K562 (cell line): ENCODE data around the gene AKAP6. TPM values are rescaled to one million over a fixed set of nuclear protein-coding genes. Genes with fewer than 3 reads are reported as not detected.

Source experiments
- ATAC-seq: fragments of 200-7000 bp; cut with Tn5 transposase; 3 replicates; pipeline ENCODE4 v1.9.1; 2020; ENCODE audit warnings: moderate library complexity
- BruUV-seq: library from RNA; stranded (reverse); fragments of 400-500 nt; replicated peaks from 2 replicates; lab custom pipeline; 2021; lab: Mats Ljungman, UMichigan
- CTCF ChIA-PET: fragments of 300-600 bp; formaldehyde crosslinking; extraction: SDS; loops from one replicate; lab custom pipeline; 2021; ENCODE audit warnings: low intra/inter-chr PET ratio; lab: Yijun Ruan, JAX
- POLR2A ChIA-PET: fragments of 300-600, 350-650 bp; sonication (Branson Sonifier 250); formaldehyde crosslinking; extraction: SDS; loops from one replicate; lab custom pipeline; 2021; ENCODE audit warnings: antibody characterized with exemption, inconsistent platforms; lab: Yijun Ruan, JAX
- DNase-seq, 4 experiments: peaks; one replicate each; pipeline versions ENCODE4 v3.0.0 to v3.0.0-alpha.2; 2011 to 2018; ENCODE audit warnings: low spot score in 3 of 4, mixed read lengths in 3 of 4; ENCODE audit errors: extremely low read depth in 1 of 4
- FAIRE-seq: peaks from 2 replicates; lab custom pipeline; 2011; peaks lifted over from hg19 to GRCh38; lab: Jason Lieb, UNC
- H2AFZ ChIP-seq: 2 replicates; pipeline ENCODE4 v1.6.0; 2011; ENCODE audit warnings: low read depth, low read length, control low read depth, inconsistent platforms
- H3K27ac ChIP-seq: fragments of 200-600 bp; 3 replicates; pipeline ENCODE4 v1.8.0; 2011; ENCODE audit warnings: low read depth, mild to moderate bottlenecking, control low read depth, inconsistent platforms, low read length, moderate library complexity, mixed read lengths; ENCODE audit errors: extremely low read depth
- H3K27me3 ChIP-seq, 2 experiments: fragments of 300-600 bp in 1 of 2; 2 replicates in 1 of 2; 3 replicates in 1 of 2; pipeline versions ENCODE4 v1.6.0 to v1.8.0; 2011; ENCODE audit warnings: inconsistent platforms in 2 of 2, low read length in 2 of 2, mild to moderate bottlenecking in 1 of 2, mixed read lengths in 1 of 2, moderate library complexity in 1 of 2; ENCODE audit not compliant: control insufficient read depth in 2 of 2, insufficient read depth in 2 of 2
- H3K36me3 ChIP-seq: fragments of 300-600 bp; 3 replicates; pipeline ENCODE4 v1.8.0; 2011; ENCODE audit warnings: mild to moderate bottlenecking, low read length, inconsistent platforms; ENCODE audit not compliant: control insufficient read depth, insufficient read depth
- H3K4me1 ChIP-seq, 2 experiments: fragments of 200-600 bp in 1 of 2; replicated peaks in 1 of 2; 2 replicates in 1 of 2; 3 replicates in 1 of 2; pipeline versions ENCODE4 v1.5.1 to v1.8.0; 2011; ENCODE audit warnings: inconsistent platforms in 2 of 2, low read length in 2 of 2, mild to moderate bottlenecking in 1 of 2, mixed read lengths in 1 of 2, moderate library complexity in 1 of 2; ENCODE audit not compliant: control insufficient read depth in 2 of 2, insufficient read depth in 2 of 2
- H3K4me2 ChIP-seq: 2 replicates; pipeline ENCODE4 v1.6.1; 2011; ENCODE audit warnings: low read length, control low read depth, inconsistent platforms, mixed read lengths; ENCODE audit not compliant: insufficient read depth
- H3K4me3 ChIP-seq: fragments of 200-600 bp; sonication (generic), shearing (Covaris generic); 2 replicates; pipeline ENCODE4 v1.5.1; 2016; ENCODE audit warnings: control low read depth, inconsistent platforms
- H3K79me2 ChIP-seq: fragments of 200-600 bp; 3 replicates; pipeline ENCODE4 v1.8.0; 2011; ENCODE audit warnings: low read length, inconsistent platforms; ENCODE audit not compliant: control insufficient read depth, insufficient read depth
- H3K9ac ChIP-seq, 2 experiments: 2 replicates each; pipeline versions ENCODE4 v1.6.0 to v1.6.1; 2011; ENCODE audit warnings: low read depth in 2 of 2, low read length in 2 of 2, control low read depth in 1 of 2, inconsistent platforms in 1 of 2, mild to moderate bottlenecking in 1 of 2, mixed read lengths in 1 of 2; ENCODE audit not compliant: insufficient read depth in 1 of 2
- H3K9me1 ChIP-seq: one replicate; pipeline ENCODE4 v1.6.0; 2011; ENCODE audit warnings: inconsistent platforms, mild to moderate bottlenecking, low read length, moderate library complexity; ENCODE audit not compliant: control insufficient read depth, insufficient read depth
- H3K9me3 ChIP-seq: replicated peaks from 2 replicates; pipeline ENCODE4 v1.5.1; 2011; ENCODE audit warnings: low read depth, low read length, inconsistent platforms; ENCODE audit not compliant: control insufficient read depth, insufficient read depth
- H4K20me1 ChIP-seq: replicated peaks from 2 replicates; pipeline ENCODE4 v1.6.1; 2011; ENCODE audit warnings: low read length, inconsistent platforms, mixed read lengths; ENCODE audit not compliant: control insufficient read depth, insufficient read depth
- BRF1 ChIP-seq: IDR thresholded peaks from 3 replicates; pipeline ENCODE4 v1.6.1; 2011; ENCODE audit warnings: borderline replicate concordance, mild to moderate bottlenecking; ENCODE audit not compliant: insufficient read length; ENCODE audit errors: extremely low read depth
- ETV5 ChIP-seq: sonication (generic); formaldehyde crosslinking; IDR thresholded peaks from 2 replicates; pipeline ENCODE4 v1.4.0; 2020; ENCODE audit warnings: low read depth, mild to moderate bottlenecking, missing genetic modification reagents
- GTF2B ChIP-seq: IDR thresholded peaks from 2 replicates; pipeline ENCODE4 v1.6.1; 2011; ENCODE audit not compliant: insufficient read length; ENCODE audit errors: extremely low read depth
- HNRNPK ChIP-seq: fragments of 200-400 bp; formaldehyde crosslinking; IDR thresholded peaks from one replicate; pipeline ENCODE4 v1.6.1; 2018; ENCODE audit warnings: mild to moderate bottlenecking, low read depth, low read length; ENCODE audit not compliant: poor library complexity, severe bottlenecking
- MCM5 ChIP-seq: fragments of 450-650 bp; IDR thresholded peaks from 2 replicates; pipeline ENCODE4 v1.6.1; 2016; ENCODE audit warnings: low read depth
- MEF2A ChIP-seq: IDR thresholded peaks from 2 replicates; pipeline ENCODE4 v1.6.1; 2011; ENCODE audit warnings: low read depth, mild to moderate bottlenecking, low read length, moderate library complexity; ENCODE audit not compliant: control insufficient read depth
- NELFE ChIP-seq: IDR thresholded peaks from 2 replicates; pipeline ENCODE4 v1.6.1; 2011; ENCODE audit warnings: mild to moderate bottlenecking; ENCODE audit not compliant: insufficient read depth, insufficient read length
- PHB2 ChIP-seq: fragments of 450-650 bp; IDR thresholded peaks from 2 replicates; pipeline ENCODE4 v1.6.1; 2017; ENCODE audit warnings: low read depth
- PML ChIP-seq: IDR thresholded peaks from 2 replicates; pipeline ENCODE4 v1.6.1; 2012; ENCODE audit warnings: low read length, inconsistent platforms
- POLR2AphosphoS2 ChIP-seq: IDR thresholded peaks from 2 replicates; pipeline ENCODE4 v1.6.1; 2012; ENCODE audit warnings: low read length, improper control_type of control experiment
- PTBP1 ChIP-seq: fragments of 200-400 bp; formaldehyde crosslinking; IDR thresholded peaks from 2 replicates; pipeline ENCODE4 v1.6.1; 2017; ENCODE audit warnings: low read depth, low read length
- STAG1 ChIP-seq: sonication (generic); formaldehyde crosslinking; IDR thresholded peaks from 2 replicates; pipeline ENCODE4 v1.5.0; 2020; ENCODE audit warnings: missing genetic modification reagents, borderline replicate concordance
- ZNF263 ChIP-seq: sonication (generic); formaldehyde crosslinking; IDR thresholded peaks from 2 replicates; pipeline ENCODE4 v1.8.0; 2022; ENCODE audit warnings: mild to moderate bottlenecking, missing genetic modification reagents, borderline replicate concordance
- ZNF431 ChIP-seq: sonication (generic); formaldehyde crosslinking; IDR thresholded peaks from 2 replicates; pipeline ENCODE4 v1.8.0; 2022; ENCODE audit warnings: mild to moderate bottlenecking, missing genetic modification reagents
- WGBS: fragments of 100-300 bp; shearing (Covaris generic); methylation state at CpG from one replicate; pipeline ENCODE4 v1.1.6; 2016; ENCODE audit warnings: low coverage, mixed read lengths; ENCODE audit not compliant: insufficient coverage; ENCODE audit errors: missing lambda C conversion rate; 5-methylcytosine and 5-hydroxymethylcytosine counted together
- in situ Hi-C: fragments of 300-500 bp; cut with MboI; formaldehyde crosslinking; loops from 4 replicates; pipeline ENCODE4 v1.15.0; 2018; ENCODE audit warnings: inconsistent platforms, mixed read lengths
- intact Hi-C: fragments of 100-400 bp; cut with micrococcal nuclease; formaldehyde crosslinking; loops from 2 replicates; pipeline ENCODE4 v1.14.2; 2022
- polyA plus RNA-seq, 8 experiments: library from polyadenylated mRNA; depleted of rRNA in 4 of 8; stranded (reverse) in 5 of 8; unstranded in 3 of 8; fragments of >200 nt; fragmentation: Nextera tagmentation in 2 of 8; fragmentation: Illumina TruSeq in 1 of 8; extraction: Ambion mirVana in 2 of 8; extraction: Trizol in 1 of 8; gene quantifications; 2 replicates each; pipeline versions ENCODE4 v1.2.1 to v1.2.3, GENCODE V29; 2011 to 2014; ENCODE audit warnings: inconsistent platforms in 1 of 8, missing spikeins in 1 of 8
- total RNA-seq, 7 experiments: library from RNA; depleted of rRNA in 6 of 7; stranded (reverse); fragments of >200 nt in 6 of 7; fragmentation: Illumina TruSeq in 2 of 7; extraction: Trizol in 2 of 7; gene quantifications; 2 replicates each; pipeline versions ENCODE4 v1.2.1 to v1.2.3, GENCODE V29; 2011 to 2021; ENCODE audit warnings: low replicate concordance in 1 of 7
- TF ChIP-seq, protein P1 (sequence below): fragments of 250-450 bp; sonication (Bioruptor Pico); IDR thresholded peaks from 2 replicates; pipeline ENCODE4 v1.4.0; 2020; ENCODE audit warnings: mild to moderate bottlenecking, moderate library complexity, borderline replicate concordance
- TF ChIP-seq, protein P2 (sequence below): fragments of 450-650 bp; IDR thresholded peaks from 2 replicates; pipeline ENCODE4 v1.6.1; 2014; ENCODE audit warnings: low read depth, mild to moderate bottlenecking, moderate library complexity, borderline replicate concordance

AKAP6 gene
- total and polyA plus RNA-seq, 9 of the 15 experiments (the other 6 are each of a cell fraction or from before 2014, with no cell fraction given), result 0.03 to 1.7 (median 0.48) TPM

DNA sequence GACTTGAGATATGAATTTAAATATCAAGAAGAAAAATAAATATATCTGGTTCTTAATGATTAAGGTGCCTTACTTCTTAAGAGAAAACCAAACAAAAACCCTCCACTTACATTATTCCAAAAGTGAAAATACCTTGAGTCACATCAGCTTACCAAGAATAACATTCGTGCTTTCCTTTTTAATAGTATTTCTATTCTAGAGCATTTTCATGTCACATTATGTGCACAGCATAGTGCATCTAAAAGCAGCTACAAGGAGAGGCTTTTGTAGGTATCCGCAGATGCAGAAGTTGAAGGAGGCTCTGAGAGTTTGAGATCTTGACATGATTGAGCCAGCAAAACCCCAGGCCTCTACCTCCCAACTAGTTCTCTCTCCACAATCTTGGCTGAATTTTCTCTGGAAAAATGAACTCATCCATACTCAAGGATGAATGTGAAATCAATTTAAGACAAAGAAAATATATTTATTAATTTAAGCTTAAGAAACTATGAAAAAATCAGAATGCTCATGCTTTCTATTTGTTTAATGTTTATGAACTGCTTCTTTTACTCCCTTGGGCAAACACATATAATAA, 275.0 kb downstream of the AKAP6 start:
- no TSS peak for BruUV-seq

More for the DNA sequence above, 275.0 kb downstream of the AKAP6 start:
- no peak overlapping the region for H3K4me3 ChIP-seq
- DNase-seq (no peak), ATAC-seq (no peak), FAIRE-seq (no peak)
- 0% methylated on average over 2 of the region's 2 CpGs for WGBS
- no peak overlapping the region for H2AFZ ChIP-seq
- no peaks in the 10 kb centered on the region for H3K9me3 ChIP-seq
- TF ChIP-seq PML (no peak), ZNF263 (CRISPR knock-in tag) (no peak), POLR2AphosphoS2 (no peak), PHB2 (no peak), ETV5 (no peak), MCM5 (no peak), HNRNPK (no peak), NELFE (no peak), BRF1 (no peak), ZNF431 (CRISPR knock-in tag) (no peak), GTF2B (no peak), PTBP1 (no peak), STAG1 (CRISPR knock-in tag) (no peak), MEF2A (no peak)
- TF ChIP-seq, protein P1, sequence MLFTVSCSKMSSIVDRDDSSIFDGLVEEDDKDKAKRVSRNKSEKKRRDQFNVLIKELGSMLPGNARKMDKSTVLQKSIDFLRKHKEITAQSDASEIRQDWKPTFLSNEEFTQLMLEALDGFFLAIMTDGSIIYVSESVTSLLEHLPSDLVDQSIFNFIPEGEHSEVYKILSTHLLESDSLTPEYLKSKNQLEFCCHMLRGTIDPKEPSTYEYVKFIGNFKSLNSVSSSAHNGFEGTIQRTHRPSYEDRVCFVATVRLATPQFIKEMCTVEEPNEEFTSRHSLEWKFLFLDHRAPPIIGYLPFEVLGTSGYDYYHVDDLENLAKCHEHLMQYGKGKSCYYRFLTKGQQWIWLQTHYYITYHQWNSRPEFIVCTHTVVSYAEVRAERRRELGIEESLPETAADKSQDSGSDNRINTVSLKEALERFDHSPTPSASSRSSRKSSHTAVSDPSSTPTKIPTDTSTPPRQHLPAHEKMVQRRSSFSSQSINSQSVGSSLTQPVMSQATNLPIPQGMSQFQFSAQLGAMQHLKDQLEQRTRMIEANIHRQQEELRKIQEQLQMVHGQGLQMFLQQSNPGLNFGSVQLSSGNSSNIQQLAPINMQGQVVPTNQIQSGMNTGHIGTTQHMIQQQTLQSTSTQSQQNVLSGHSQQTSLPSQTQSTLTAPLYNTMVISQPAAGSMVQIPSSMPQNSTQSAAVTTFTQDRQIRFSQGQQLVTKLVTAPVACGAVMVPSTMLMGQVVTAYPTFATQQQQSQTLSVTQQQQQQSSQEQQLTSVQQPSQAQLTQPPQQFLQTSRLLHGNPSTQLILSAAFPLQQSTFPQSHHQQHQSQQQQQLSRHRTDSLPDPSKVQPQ (CRISPR knock-in tag), result no peak
- TF ChIP-seq, protein P2, sequence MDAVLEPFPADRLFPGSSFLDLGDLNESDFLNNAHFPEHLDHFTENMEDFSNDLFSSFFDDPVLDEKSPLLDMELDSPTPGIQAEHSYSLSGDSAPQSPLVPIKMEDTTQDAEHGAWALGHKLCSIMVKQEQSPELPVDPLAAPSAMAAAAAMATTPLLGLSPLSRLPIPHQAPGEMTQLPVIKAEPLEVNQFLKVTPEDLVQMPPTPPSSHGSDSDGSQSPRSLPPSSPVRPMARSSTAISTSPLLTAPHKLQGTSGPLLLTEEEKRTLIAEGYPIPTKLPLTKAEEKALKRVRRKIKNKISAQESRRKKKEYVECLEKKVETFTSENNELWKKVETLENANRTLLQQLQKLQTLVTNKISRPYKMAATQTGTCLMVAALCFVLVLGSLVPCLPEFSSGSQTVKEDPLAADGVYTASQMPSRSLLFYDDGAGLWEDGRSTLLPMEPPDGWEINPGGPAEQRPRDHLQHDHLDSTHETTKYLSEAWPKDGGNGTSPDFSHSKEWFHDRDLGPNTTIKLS, result no peak
- no peaks in the 10 kb centered on the region for H3K4me1 ChIP-seq
- ChIA-PET CTCF (no interaction called here), POLR2A (no interaction called here)
- intact Hi-C loops, result no loop called here
- H3K9me1 ChIP-seq, result no peaks in the 10 kb centered on the region
- no peak overlapping the region for H3K4me2 ChIP-seq
- no peaks in the 10 kb centered on the region for H3K27me3 ChIP-seq
- H3K27ac ChIP-seq, result no peak overlapping the region
- no peaks in the 10 kb centered on the region for H3K36me3 ChIP-seq
- H3K9ac ChIP-seq, result no peak overlapping the region
- in situ Hi-C loops, result loop anchor here (10.0 kb wide), 1 partner anchor 291 kb away; no protein-coding TSS in a partner anchor
- H3K79me2 ChIP-seq, result no peaks in the 10 kb centered on the region
- no peaks in the 10 kb centered on the region for H4K20me1 ChIP-seq
